Measurements from ENCODE around the gene FAM168B. TPM values are rescaled to one million over a fixed set of nuclear protein-coding genes. Genes with fewer than 3 reads are reported as not detected.

Gene FAM168B
- total and polyA plus RNA-seq, 10 of the 15 experiments (the other 5 are each of a cell fraction or from before 2014, with no cell fraction given): 3.5 to 77.3 (median 45.9) TPM

GRCh38 chr2:131014141-131014540 is 79.1 kb downstream of the FAM168B start:
- H3K9ac ChIP-seq (ENCODE audit: control insufficient read depth, insufficient read depth, low read length): no peak overlapping the region
- RAD21 ChIA-PET (ENCODE audit: unreplicated experiment): no interaction called here
- H3K4me3 ChIP-seq: no peak overlapping the region
- no peak overlapping the region for H3K4me2 ChIP-seq (ENCODE audit: control insufficient read depth, insufficient read depth)
- H3K79me2 ChIP-seq (ENCODE audit: control insufficient read depth, insufficient read depth, low read length): no peaks in the 10 kb centered on the region
- FAIRE-seq (no peak), ATAC-seq (no peak), DNase-seq (ENCODE audit: low read depth, low spot score) (no peak)
- intact Hi-C loops (cut with micrococcal nuclease; ENCODE audit: unreplicated experiment) (no loop called here), in situ Hi-C loops (cut with MboI) (no loop called here)
- POLR2A ChIA-PET: no interaction called here
- no peaks in the 10 kb centered on the region for H3K9me3 ChIP-seq (replicated peaks; ENCODE audit: control insufficient read depth, insufficient read depth, low read length)
- TF ChIP-seq CHD4 (IDR thresholded peaks at IDR 0.05) (no peak), HDGF (IDR thresholded peaks at IDR 0.05) (no peak), SIN3A (IDR thresholded peaks at IDR 0.05; ENCODE audit: low read depth, low read length) (no peak), POLR2AphosphoS5 (IDR thresholded peaks at IDR 0.05; ENCODE audit: low read length) (no peak), NKRF (conservative IDR thresholded peaks at IDR 0.05) (no peak), SIX5 (IDR thresholded peaks at IDR 0.05; ENCODE audit: low read depth, low read length, severe bottlenecking) (no peak), POLR2AphosphoS2 (IDR thresholded peaks at IDR 0.05; ENCODE audit: low read depth, low read length) (no peak), NFYA (IDR thresholded peaks at IDR 0.05; ENCODE audit: borderline replicate concordance, low read depth, low read length) (no peak), ASH2L (IDR thresholded peaks at IDR 0.05; ENCODE audit: borderline replicate concordance, low read depth) (no peak), HSF1 (IDR thresholded peaks at IDR 0.05; ENCODE audit: low read depth, low read length) (no peak), BMI1 (IDR thresholded peaks at IDR 0.05; ENCODE audit: borderline replicate concordance) (no peak), MXI1 (IDR thresholded peaks at IDR 0.05; ENCODE audit: low read depth, low read length) (no peak), ZBED1 (IDR thresholded peaks at IDR 0.05; ENCODE audit: borderline replicate concordance) (no peak), BRCA1 (IDR thresholded peaks at IDR 0.05; ENCODE audit: low read depth, low read length) (no peak), SMAD5 (IDR thresholded peaks at IDR 0.05; ENCODE audit: low read depth) (no peak), RCOR1 (conservative IDR thresholded peaks at IDR 0.05; ENCODE audit: low read depth, low read length) (no peak), TCF7 (IDR thresholded peaks at IDR 0.05; ENCODE audit: borderline replicate concordance) (no peak), KAT2A (conservative IDR thresholded peaks at IDR 0.05; ENCODE audit: control insufficient read depth, low read depth, low read length) (no peak)
- peaks cover 0 to 3% of the 10 kb centered on the region in 2 experiments; a peak in 2 of 4 replicates for H3K27me3 ChIP-seq (replicated peaks in 1 of 2; ENCODE audit: control insufficient read depth in 2 of 2, insufficient read depth in 2 of 2, low read length in 1 of 2)
- BruUV-seq (replicated peaks): no TSS peak
- H2AFZ ChIP-seq (ENCODE audit: control insufficient read depth, low read depth, low read length): no peak overlapping the region
- H3K27ac ChIP-seq (ENCODE audit: control insufficient read depth, insufficient read depth): no peak overlapping the region
- SMC1A ChIA-PET (ENCODE audit: uncharacterized antibody, unreplicated experiment): no interaction called here
- no peaks in the 10 kb centered on the region for H3K4me1 ChIP-seq (ENCODE audit: control insufficient read depth, insufficient read depth, low read length)
- H3K36me3 ChIP-seq (ENCODE audit: control insufficient read depth in 2 of 2, insufficient read depth in 2 of 2, low read length in 1 of 2): no peaks in the 10 kb centered on the region
- CTCF ChIA-PET: no interaction called here
- no peaks in the 10 kb centered on the region for H4K20me1 ChIP-seq (ENCODE audit: control insufficient read depth, insufficient read depth)
